Gastroesophageal sphincter (tissue), 4 donors: ENCODE measurements around the gene SYT3. TPM values are rescaled to one million over a fixed set of nuclear protein-coding genes. Genes with fewer than 3 reads are reported as not detected.

Source experiments
- ATAC-seq: fragments of 150-250 bp; one replicate; pipeline ENCODE4 v1.9.1; 2016; ENCODE audit warnings: mild to moderate bottlenecking, moderate library complexity
- H3K27ac ChIP-seq, 4 donors: fragments of 200-600 bp; sonication (generic) in 3 of 4; 1 replicate in 3 of 4; 2 replicates in 1 of 4; pipeline ENCODE4 v1.5.1; 2016 to 2019
- H3K27me3 ChIP-seq: fragments of 200-600 bp; sonication (generic); one replicate; pipeline ENCODE4 v1.5.1; 2019
- H3K36me3 ChIP-seq, 2 donors: fragments of 200-600 bp; sonication (generic); one replicate each; pipeline ENCODE4 v1.5.1; 2019; ENCODE audit warnings: control low read depth in 1 of 2
- H3K4me1 ChIP-seq, 3 donors: fragments of 200-600 bp; sonication (generic); 1 replicate in 2 of 3; 2 replicates in 1 of 3; pipeline ENCODE4 v1.5.1; 2016 to 2019; ENCODE audit warnings: control low read depth in 2 of 3
- H3K4me3 ChIP-seq, 2 donors: fragments of 200-600 bp; sonication (generic); one replicate each; pipeline ENCODE4 v1.5.1; 2019; ENCODE audit warnings: mild to moderate bottlenecking in 1 of 2, moderate library complexity in 1 of 2
- H3K9me3 ChIP-seq, 3 donors: fragments of 200-600 bp; sonication (generic); one replicate each; pipeline ENCODE4 v1.5.1; 2017 to 2019; ENCODE audit warnings: control low read depth in 2 of 3
- CTCF ChIP-seq, 4 experiments: fragments of 200-600 bp in 2 of 4; fragments of 450-650 bp in 2 of 4; sonication (generic) in 1 of 4; IDR thresholded peaks; one replicate each; pipeline ENCODE4 v1.5.1; 2017 to 2019; ENCODE audit warnings: antibody characterized with exemption in 4 of 4, mild to moderate bottlenecking in 2 of 4, moderate library complexity in 2 of 4
- EP300 ChIP-seq: sonication (generic); formaldehyde crosslinking; IDR thresholded peaks from one replicate; pipeline ENCODE4 v1.6.1; 2017; ENCODE audit warnings: antibody characterized with exemption, mild to moderate bottlenecking
- POLR2A ChIP-seq, 2 donors: fragments of 450-650 bp; IDR thresholded peaks; one replicate each; pipeline ENCODE4 v1.6.1; 2017; ENCODE audit warnings: antibody characterized with exemption in 2 of 2, mild to moderate bottlenecking in 2 of 2, moderate library complexity in 1 of 2
- POLR2AphosphoS5 ChIP-seq: sonication (generic); formaldehyde crosslinking; IDR thresholded peaks from one replicate; pipeline ENCODE4 v1.6.1; 2017; ENCODE audit warnings: antibody characterized with exemption
- WGBS, 2 donors: methylation state at CpG; one replicate each; pipeline ENCODE4 v1.1.5; 2018; ENCODE audit warnings: low coverage in 1 of 2; 5-methylcytosine and 5-hydroxymethylcytosine counted together
- total RNA-seq, 4 donors: library from RNA; depleted of rRNA; stranded (reverse); fragments of >200 nt; gene quantifications; one replicate each; pipeline ENCODE4 v1.1.0, GENCODE V29; 2016

Gene SYT3
- total RNA-seq, 4 donors from 2014 or later, result 0.42 TPM; not detected in 3

GRCh38 chr19:50638600-50638999 is 1.1 kb downstream of the SYT3 start:
- Histone ChIP-seq H3K9me3 (peaks cover 0 to 22% (median 0%) of the 10 kb centered on the region in 3 donors), H3K36me3 (no peaks in the 10 kb centered on the region), H3K4me3 (no peak overlapping the region), H3K4me1 (peaks cover 0 to 14% (median 0%) of the 10 kb centered on the region in 3 donors), H3K27me3 (peaks cover 87% of the 10 kb centered on the region), H3K27ac (no peak overlapping the region)
- WGBS, 2 donors, result 35 to 45% methylated on average over 10 of the region's 10 CpGs
- ATAC-seq, result no peak
- TF ChIP-seq POLR2AphosphoS5, result no peak
- TF ChIP-seq POLR2A (IDR thresholded peaks at IDR 0.05), result no peak
- TF ChIP-seq EP300, result no peak
- TF ChIP-seq CTCF (IDR thresholded peaks at IDR 0.05), result no peak

DNA sequence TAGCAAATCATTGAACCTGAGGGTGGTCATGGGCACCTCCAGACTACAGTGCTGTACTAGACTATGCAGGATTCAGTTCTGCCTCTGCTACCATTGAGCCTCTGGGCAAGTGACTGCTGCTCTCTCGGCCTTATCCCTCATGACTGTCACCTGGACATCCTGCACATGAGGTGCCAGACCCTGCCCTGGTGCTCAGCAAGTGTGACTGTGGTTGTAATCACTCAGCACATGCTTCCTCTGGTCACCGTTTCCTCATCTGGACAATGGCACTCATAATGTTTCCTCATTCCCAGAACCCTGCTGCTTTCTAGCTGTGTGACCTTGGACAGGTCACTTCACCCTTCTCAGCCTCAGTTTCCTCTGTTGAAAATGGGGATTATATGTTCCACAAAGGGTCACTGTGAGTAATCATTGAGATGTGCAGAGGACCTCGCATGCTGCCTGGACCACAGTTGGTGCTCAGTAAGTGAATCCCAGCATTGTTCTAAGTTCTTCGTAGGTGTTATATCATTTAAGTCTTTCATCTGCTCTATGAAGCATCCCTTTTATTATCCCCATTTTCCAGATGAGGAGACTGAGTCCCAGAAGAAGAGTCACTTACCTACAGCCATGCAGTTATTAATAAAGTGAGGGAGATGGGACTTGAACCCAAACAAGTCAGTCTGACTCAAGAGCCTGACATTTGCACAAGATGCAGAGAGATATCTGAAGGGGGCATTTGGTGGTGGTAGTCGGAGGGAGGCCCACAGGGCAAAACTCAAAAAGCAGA is 3.2 kb downstream of the SYT3 start:
- Histone ChIP-seq H3K9me3 (peaks cover 0 to 36% (median 0%) of the 10 kb centered on the region in 3 donors), H3K27ac (no peak overlapping the region), H3K4me1 (peaks cover 0 to 14% (median 0%) of the 10 kb centered on the region in 3 donors), H3K27me3 (peaks cover 85% of the 10 kb centered on the region), H3K36me3 (no peaks in the 10 kb centered on the region), H3K4me3 (no peak overlapping the region)
- ATAC-seq, result no peak
- 80 to 91% methylated on average over 3 to 4 of the region's 5 CpGs for WGBS, 2 donors
- no peak for TF ChIP-seq CTCF (IDR thresholded peaks at IDR 0.05)
- TF ChIP-seq POLR2A (IDR thresholded peaks at IDR 0.05), result no peak
- TF ChIP-seq POLR2AphosphoS5, result no peak
- no peak for TF ChIP-seq EP300

DNA sequence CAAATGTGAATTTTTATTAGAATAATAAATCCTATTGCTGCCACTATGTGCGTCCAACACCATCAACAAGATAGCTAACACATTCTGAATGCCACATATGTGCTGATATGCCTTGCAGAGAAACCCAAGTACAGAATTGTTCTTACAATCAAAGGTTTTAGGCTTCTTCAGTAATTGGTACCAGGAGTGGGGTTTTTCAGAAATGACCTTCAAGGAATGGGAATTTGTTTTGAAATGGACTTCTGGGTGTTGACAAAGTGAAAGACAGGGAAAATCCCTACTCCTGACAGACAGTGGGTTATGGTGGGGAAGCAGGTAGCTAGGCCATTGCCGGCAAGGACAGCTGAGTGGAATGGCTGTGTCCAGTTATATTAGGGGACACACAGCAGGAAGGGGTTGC is 5.7 kb downstream of the SYT3 start:
- Histone ChIP-seq H3K27me3 (peaks cover 76% of the 10 kb centered on the region), H3K4me3 (no peak overlapping the region), H3K36me3 (no peaks in the 10 kb centered on the region), H3K9me3 (peaks cover 0 to 36% (median 0%) of the 10 kb centered on the region in 3 donors), H3K27ac (no peak overlapping the region), H3K4me1 (peaks cover 0 to 3% (median 0%) of the 10 kb centered on the region in 3 donors)
- WGBS, 2 donors, result 96 to 100% methylated on average over 2 of the region's 2 CpGs
- no peak for ATAC-seq
- no peak for TF ChIP-seq POLR2A (IDR thresholded peaks at IDR 0.05)
- TF ChIP-seq POLR2AphosphoS5, result no peak
- TF ChIP-seq EP300, result no peak
- no peak for TF ChIP-seq CTCF (IDR thresholded peaks at IDR 0.05)

- H3K4me3 ChIP-seq, result no peak overlapping the region
- WGBS, 2 donors, result 71 to 95% methylated on average over 2 of the region's 2 CpGs
- H3K27me3 ChIP-seq, result peaks cover 71% of the 10 kb centered on the region
These were observed 6.3 kb downstream of the SYT3 start for GRCh38 chr19:50633359-50633758.

More at GRCh38 chr19:50633359-50633758, 6.3 kb downstream of the SYT3 start:
- ATAC-seq, result no peak
- Histone ChIP-seq H3K4me1 (no peaks in the 10 kb centered on the region), H3K27ac (no peak overlapping the region), H3K9me3 (peaks cover 0 to 36% (median 0%) of the 10 kb centered on the region in 3 donors), H3K36me3 (no peaks in the 10 kb centered on the region)
- no peak for TF ChIP-seq CTCF (IDR thresholded peaks at IDR 0.05)
- no peak for TF ChIP-seq POLR2AphosphoS5
- TF ChIP-seq EP300, result no peak
- TF ChIP-seq POLR2A (IDR thresholded peaks at IDR 0.05), result no peak
